AG20443 (cell line): ENCODE measurements around the gene ATP6AP1.
"Not testable (repeated sequence)": the region's sequence is repeated elsewhere in the genome, so short reads cannot be mapped to it uniquely, and the experiment has no call there.

Experiments used
- DNase-seq: peaks from one replicate; pipeline ENCODE4 v3.0.0; 2012; ENCODE audit warnings: low spot score, mixed read lengths

Gene ATP6AP1

DNA sequence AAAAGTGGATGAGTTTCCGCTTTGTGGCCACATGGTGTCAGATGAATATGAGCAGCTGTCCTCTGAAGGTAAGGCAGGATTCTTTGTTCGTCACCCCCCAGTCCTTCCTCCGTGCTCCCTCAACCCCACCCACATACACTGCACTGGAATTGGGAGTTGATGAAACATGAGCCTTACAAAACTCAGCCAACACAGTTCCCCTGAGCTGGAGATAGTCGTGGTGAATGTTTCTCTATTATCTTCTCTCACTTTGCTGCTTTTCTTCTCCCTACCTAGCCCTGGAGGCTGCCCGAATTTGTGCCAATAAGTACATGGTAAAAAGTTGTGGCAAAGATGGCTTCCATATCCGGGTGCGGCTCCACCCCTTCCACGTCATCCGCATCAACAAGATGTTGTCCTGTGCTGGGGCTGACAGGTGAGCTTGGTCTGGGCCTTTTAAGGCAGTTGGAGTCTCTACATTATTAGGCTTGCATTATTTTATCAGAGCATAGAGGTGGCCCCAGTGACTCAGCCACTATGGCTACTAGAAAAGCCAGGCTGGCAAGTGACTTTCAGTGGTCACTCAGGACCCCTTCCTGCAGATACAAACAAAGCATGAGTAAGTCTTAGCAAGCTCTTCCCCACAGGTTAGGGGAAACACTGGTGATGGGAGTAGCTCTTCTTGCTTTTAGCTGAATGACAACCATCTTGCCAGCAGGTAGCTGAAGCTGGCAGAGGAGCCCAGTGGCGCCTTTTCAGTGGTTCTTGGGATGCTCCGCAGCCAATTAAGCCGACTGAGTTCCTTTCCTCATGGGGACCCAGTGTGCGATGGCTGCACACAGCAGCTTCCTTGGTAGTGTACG, 28.7 kb upstream of the ATP6AP1 start:
- no peak for DNase-seq

DNA sequence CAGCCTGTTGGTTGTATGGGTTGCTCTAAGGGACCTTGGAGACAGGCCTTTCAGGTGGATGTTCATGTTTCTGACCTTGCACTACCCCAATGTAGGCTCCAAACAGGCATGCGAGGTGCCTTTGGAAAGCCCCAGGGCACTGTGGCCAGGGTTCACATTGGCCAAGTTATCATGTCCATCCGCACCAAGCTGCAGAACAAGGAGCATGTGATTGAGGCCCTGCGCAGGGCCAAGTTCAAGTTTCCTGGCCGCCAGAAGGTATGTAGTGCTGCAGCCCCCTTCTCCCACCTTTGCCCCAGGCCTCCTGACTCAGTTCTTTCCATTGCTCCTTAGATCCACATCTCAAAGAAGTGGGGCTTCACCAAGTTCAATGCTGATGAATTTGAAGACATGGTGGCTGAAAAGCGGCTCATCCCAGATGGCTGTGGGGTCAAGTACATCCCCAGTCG, 28.1 kb upstream of the ATP6AP1 start:
- DNase-seq, result not testable (repeated sequence)

DNA sequence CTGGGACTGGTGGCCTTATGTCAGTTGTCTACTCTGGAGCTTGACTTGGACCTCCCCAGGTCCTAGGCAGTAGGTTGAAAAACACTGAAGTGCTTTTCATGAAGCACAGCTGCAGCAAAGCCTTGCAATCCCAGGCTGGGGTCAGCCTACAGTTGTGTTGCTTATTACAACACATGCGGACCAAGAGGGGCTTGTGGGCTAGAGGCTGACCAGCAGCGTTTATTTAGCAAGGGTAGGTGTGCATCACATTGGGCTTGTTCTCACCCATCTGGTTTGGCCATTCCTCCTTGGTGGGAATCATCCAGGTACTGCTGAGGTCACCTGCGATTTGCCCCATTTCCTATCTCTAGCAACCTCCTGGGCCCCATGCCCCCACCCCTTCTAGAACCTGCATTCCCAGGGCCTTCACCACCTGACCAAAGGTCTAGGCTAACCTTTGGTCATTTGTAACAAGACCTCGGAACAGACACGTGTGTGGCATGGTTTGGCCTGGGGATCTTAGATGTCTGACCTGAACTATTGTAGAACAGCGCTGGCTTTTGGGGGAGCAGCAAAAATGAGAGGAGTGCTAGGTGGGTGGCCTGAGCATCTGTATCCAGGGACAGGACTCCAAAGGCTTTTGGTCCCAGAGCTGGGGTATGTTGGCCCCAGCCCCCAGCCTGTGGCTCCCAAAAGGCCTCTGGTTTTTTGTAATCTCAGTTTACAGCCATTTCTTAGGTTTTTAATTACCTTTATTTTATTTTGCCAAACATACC, 27.3 kb upstream of the ATP6AP1 start:
- DNase-seq, result no peak

DNA sequence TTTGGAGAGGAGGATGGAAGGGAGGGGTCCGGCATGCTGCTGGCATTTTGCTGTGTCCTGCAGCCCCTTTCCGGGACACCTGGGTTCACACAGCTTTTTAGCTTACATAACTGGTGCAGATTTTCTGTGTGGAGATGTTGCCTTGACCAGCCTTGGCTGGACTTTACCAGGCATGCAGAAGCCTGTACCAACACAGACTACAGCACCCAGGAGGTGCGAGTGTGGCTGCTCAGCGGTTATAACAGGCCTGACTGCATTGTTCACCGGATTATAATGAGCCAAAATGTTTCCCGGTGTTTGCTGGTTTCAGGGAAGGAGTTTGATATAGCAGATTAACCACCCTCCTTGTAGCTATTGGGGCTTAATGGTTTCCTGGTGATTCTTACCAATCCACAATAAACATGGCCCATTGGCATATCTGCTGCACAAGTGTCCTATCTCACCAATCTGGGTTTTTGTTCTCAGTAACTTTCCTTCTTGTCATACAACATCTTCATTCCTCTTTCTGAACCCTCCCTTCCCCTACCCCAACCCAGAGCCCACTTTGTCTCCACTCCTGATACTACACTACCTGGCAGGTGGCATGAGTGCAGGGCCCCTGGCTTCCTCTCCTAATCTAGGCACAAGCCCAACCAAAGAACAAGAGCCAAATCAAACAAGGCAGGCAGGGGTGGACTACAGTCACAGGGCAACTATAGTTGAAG, 26.4 kb upstream of the ATP6AP1 start:
- DNase-seq, result no peak

DNA sequence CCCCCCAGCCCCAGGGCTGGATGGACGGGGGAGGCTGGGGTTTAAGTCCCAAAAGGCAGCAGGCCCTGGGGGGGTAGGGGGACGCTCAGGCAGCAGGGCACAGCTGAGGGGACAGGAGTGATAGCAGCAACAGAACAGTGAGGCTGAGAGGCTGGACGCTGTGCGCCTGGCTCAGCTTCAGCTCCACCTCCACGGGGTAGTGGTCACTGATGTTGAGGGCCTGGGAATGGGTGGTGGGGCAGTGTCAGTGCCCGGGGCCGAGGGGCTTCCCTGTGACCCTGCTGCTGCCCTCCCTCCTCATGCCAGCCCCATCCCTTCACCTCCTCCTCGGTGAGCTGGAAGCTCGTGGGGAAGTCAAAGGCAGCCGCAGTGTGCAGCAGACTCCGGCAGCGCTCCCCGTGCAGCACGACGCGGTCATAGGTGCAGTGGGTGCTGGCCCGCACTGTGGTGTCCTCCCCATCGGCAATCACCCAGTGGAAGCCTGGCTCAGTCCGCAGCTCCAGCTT, 25.8 kb upstream of the ATP6AP1 start:
- DNase-seq, result no peak

DNA sequence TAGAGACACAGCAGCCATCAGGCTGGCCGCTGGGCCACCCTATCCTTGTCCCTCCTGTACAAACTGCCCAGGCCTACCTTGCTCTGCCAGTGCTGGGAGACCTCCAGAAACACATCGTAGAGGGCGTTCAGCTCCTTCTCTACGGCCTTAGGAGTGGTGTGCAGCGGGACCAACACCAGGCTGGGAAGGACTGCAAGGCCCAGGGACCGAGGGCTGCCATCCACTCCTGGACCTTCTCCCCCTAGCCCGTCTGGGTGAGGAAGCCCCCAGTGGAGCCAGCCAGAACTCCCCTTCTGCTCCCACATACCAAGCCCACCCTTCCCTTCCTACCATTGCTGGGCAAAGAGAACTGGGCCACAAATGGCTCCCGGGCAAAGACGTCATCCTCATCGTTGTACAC, 25.3 kb upstream of the ATP6AP1 start:
- DNase-seq, result no peak

DNA sequence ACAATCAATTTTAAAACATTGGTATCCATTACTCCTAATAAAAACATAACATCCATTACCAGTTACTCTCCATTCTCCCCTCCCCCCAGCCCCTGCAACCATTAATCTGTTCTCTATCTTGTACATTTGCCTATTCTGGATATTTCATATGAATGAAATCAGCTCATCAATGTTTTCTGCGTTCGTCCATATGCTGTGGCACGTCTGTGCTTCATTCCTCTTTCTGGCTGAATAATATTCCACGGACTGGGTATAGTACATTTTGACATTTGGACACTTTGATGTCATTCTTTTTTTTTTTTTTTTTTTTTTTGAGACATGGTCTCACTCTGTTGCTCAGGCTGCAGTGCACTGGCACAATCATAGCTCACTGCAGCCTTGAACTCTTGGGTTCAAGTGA, 24.6 kb upstream of the ATP6AP1 start:
- no peak for DNase-seq

DNA sequence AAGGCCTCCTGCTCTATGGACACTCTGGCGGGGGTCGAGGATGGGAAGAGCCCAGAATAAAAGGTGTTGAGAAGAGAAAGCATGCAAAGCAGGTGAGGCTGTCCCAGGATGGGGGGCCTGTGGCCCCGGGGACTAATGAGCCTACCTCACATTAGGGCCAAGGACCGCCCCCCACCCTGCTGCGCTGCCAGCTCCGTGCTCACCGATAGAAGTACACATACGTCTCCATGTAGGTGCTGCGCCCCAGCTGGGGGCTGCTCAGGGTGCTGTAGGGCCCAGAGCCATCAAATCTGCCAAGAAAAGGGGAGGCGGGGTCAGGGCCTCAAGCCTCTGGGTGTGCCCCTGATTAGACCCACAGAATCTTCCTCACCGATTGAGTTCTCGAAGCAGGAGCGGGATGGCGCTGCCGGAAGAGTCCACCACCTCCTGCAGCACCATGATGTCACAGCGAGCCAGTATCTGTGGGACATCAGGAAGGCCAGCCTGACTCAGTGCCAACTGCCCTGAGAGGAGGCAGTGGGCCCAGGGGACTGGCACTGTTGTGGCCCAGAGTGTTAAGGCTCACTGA, 23.8 kb upstream of the ATP6AP1 start:
- no peak for DNase-seq

DNA sequence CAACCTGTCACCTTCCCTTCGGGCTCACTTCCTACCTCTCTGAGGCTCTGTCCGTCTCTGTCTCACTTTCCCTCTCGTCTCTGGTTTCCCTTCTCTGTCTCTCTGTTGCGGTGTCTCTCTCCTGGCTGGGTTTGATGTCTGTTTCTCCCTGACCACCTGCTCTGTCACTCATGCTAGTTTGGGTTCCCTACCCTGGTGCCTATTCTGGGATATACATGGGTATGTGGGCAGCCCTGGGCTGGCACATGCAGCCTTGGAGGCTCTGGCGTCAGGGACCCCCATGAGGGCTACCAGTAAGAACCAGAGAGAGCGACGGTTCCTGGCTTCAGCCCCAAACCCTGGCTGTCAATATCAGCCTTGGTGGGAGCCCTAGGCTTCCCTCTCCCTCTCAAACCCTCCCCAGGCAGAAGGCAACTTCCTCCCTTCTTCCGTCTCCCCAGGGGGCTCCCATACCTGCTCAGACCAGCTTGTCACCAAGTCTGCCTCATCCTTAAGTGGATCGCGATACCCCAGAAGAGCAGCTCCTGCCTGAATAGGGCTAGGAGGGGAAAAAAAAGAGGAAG, 19.7 kb upstream of the ATP6AP1 start:
- DNase-seq, result no peak

DNA sequence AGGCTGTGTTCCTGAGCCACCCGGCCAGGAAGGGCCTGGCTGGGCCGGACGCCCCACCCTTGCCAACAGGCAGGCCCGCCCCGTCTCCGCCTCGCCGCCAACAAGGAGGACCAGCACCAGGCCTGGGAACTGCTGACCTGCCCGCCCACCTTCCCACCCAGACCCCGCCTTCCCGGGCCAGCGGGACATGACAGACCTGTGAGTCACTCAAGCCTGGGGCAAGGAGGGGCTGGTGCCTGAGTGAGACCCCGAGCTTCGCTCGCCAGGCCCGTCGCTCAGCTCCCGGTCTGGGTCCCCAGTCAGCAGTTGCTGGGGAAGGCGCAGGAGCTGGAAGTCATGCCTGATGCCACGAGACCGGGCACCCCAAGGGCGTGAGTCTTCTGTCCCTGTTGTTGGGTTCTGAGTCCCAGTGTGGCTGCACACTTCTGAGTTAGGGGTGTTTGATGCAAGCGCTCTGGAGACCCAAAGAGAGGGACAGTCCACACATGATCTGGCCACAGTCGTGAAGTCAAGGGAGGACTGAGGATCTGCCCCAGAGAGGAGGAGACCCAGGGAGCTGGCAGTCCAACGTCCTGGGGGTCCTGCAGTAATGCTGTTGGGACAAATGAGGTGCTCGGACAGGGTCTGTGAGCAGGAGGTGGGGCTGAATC, 19.1 kb upstream of the ATP6AP1 start, which contains the start of gene DNASE1L1:
Gene DNASE1L1 (minus strand): TSS at position 33 of the 650 bp plus-strand sequence. CDS start 3,686 bp downstream, outside the sequence.
- DNase-seq, result peak; percentile 76

DNA sequence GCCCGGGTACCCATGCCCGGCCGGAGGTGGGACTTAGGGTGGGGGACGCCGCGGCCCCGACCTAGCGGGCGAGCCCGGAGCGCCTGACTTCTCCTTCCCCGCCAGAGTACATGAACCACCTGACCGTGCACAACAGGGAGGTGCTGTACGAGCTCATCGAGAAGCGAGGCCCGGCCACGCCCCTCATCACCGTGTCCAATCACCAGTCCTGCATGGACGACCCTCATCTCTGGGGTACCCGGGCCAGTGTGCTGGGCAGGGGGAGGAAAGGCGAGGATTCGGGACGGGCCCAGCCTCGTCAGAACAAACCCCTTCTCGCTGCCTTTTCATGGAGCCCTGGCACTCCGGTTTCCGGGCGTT, 16.5 kb upstream of the ATP6AP1 start:
- DNase-seq, result peak; percentile 58

DNA sequence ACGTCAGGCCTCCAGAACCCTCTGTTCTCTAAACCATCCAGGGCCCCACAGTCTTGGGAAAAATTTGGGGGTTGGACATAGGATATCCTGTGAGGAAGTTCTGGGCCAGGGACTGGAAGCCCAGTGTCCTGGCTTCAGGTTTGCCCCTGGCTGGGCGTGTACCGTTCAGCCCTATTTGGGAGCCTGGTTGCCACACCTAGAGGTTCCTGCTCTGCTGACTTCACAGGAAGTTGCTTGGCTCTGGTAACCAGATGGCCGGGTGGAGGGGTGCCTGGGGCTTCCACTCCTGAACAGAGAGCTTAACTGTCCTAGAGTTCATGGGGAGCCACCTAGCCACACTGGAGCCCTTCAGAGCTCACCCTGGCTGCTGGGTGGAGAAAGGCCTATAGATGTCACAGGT, 16.0 kb upstream of the ATP6AP1 start:
- no peak for DNase-seq

DNA sequence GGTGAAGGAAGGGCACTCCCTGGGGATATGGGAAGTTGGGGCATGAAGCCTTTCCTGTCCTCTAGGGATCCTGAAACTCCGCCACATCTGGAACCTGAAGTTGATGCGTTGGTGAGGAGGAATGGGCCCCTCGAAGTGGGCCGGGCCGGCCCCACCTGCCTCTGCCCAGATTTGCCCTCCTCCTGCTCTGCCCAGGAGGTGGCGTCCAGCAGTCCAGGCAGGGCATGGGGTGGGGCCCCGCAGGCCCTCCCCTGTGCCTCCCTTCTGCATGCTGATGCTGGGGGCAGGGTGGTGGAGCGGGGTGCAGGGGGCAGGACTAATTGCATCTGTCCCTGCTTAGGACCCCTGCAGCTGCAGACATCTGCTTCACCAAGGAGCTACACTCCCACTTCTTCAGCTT, 15.3 kb upstream of the ATP6AP1 start:
- no peak for DNase-seq

DNA sequence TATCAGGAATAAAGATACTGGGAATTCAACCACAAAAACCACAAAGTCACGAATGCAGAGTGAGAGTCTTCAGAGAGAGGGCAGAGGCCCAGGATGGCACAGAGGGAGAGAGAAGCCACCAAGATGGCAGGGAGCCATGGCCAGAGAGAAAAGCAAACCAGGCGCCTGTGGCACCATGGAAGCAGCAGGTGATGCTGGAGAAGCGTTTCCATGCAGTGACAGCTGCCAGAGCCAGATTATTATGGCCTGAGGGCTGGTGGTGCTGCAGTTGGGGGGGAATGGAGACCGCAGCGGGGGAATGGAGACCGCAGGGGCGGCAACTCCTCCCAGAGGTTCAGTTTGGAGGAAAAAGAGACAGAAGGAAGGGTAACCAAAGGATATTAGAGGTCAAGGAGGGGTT, 11.3 kb upstream of the ATP6AP1 start:
- DNase-seq, result no peak

DNA sequence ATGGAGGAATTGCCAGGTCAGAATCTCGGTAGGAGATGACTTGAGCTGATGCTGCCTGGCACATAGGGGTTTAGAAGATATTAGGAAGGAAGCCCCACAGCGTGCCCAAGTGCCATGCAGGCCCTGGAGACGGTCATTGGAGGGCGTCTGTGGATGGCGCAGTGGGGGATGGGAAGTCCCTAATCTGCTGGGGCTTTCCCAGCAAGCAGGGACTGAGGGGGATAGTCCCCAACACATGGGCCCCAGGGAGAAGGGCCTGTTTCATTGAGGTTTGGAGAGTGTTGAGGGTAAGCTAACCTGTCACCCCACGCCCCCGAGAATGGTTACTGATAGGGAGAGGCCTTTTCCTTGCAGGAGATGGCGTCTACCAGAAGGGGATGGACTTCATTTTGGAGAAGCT, 9.3 kb upstream of the ATP6AP1 start:
- DNase-seq, result no peak

DNA sequence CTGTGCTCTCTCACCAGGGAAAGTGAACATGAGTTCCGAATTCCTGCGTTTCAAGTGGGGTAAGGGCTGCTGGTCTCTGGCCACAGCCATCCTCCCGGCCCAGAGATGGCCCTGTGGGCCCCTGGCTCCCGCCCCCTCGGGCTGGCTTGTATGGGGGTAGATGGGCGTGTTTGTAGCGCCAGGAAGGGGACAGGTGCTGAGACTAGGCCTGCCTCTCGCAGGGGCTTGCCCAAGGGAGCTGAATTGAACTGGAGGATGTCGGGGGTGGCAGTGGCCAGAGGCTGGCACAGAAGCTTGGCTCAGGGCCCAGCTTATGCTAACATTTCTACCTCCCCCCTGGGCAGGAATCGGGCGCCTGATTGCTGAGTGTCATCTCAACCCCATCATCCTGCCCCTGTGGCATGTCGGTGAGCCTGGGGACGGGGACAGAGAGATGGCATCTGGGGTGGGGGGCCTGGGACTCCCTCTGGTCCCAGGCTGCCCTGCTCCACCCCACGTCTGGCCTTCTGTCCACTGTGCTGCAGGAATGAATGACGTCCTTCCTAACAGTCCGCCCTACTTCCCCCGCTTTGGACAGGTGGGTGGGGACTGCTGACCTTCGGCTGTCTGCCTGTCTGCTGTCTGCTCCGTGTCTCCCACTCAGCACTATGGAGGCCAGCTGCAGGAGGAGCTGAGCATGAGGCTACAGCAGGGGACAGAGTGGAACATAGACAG, 8.6 kb upstream of the ATP6AP1 start:
- DNase-seq, result no peak

DNA sequence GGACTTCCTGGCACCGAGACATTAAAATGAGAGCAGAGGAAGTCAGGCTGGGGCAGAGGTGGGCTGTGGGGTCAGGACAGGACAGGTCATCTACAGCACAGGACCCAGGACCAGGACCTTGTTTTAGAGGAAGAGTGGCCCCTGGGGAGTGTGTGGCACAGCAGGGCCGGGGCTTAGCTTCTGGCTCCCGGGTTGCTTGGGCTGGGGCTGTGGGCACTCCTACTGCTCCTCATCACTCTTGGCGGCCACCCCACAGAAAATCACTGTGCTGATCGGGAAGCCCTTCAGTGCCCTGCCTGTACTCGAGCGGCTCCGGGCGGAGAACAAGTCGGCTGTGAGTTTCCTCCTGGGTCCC, 8.1 kb upstream of the ATP6AP1 start:
- no peak for DNase-seq

DNA sequence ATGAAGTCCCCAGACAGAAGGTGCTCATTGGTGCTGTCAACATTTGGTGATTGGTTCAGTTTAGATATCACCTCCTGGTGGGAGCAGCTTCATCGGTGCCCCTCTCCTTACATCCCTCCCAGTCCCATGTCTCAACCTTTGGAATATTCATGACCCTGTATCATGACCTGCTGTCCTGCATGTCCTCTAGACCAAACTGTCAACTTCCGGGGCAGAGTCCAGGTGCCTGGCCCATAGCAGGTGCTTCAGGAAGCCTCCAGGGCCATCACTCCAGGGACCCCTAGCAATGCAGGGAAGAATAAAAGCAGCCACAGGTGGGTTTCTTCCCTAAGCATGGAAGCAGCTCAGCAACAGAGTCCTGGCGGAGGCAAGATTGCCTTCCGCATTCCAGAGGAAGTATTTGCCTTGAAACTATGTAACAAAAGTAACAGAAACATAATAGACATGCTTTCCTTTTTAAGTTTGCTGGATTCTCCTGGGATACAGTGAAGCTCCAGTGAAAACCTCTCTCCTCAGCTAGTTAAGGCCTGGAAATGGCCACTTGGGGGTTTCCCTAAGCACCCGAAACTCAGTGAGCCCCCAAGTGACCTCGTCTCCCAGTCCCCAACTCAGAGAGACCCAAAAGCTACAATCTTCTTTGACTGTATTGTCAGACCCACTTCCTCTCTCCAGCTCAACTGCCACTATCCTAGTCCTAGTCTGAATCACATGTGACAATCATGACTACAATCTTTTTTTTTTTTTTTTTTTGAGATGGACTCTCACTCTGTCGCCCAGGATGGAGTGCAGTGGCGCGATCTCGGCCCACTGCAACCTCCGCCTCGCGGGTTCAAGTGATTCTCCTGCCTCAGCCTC, 1.3 kb upstream of the ATP6AP1 start:
- DNase-seq, result no peak

DNA sequence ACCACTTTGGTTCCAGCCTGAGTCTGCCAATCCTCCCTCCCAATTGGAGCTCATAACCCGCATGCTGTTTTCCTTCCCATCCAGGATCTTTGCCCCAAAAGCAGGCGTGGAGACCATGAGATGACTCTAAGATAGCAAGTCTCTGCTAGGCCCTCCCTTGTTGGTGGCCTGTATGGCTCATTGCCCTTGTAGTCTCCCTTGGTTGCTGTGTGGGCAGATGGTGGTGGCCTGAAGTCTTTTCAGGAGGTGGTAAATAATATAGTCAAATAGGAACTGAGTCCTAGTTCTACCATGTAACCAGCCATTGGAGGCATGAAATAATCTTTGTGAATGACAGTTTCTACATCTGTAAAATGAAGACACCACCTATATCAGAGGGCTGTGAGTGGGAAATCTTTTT, 1.2 kb downstream of the ATP6AP1 start:
- DNase-seq, result no peak

DNA sequence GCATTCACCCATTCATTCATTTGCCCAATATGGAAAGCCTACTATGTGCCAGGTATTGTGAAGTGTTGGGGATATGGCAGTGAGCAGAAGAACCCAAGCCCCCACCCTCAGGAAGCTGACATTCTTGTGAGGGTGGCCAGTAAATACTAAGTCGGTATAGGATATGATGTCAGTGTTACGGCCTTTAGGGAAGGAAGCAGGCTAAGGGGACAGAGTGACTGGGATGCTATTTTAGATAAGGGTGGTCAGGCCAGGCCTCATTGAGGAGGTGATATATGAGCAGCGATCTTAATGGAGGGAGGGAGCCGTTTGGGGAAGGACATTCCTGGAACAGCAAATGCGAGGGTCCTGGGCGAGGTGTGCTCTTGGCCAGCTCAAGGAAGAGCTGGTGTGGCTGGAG, 2.0 kb downstream of the ATP6AP1 start:
- no peak for DNase-seq
